Activated naive CD4-positive, alpha-beta T cell treated with anti-CD3 and anti-CD28 coated beads, Interleukin-2, amount 50 U/mL, for 16 hours (primary cell): ENCODE data around the gene FOXP1.

Source experiments
- DNase-seq: peaks from one replicate; pipeline ENCODE4 v3.0.0-alpha.2; 2020

Gene FOXP1

DNA sequence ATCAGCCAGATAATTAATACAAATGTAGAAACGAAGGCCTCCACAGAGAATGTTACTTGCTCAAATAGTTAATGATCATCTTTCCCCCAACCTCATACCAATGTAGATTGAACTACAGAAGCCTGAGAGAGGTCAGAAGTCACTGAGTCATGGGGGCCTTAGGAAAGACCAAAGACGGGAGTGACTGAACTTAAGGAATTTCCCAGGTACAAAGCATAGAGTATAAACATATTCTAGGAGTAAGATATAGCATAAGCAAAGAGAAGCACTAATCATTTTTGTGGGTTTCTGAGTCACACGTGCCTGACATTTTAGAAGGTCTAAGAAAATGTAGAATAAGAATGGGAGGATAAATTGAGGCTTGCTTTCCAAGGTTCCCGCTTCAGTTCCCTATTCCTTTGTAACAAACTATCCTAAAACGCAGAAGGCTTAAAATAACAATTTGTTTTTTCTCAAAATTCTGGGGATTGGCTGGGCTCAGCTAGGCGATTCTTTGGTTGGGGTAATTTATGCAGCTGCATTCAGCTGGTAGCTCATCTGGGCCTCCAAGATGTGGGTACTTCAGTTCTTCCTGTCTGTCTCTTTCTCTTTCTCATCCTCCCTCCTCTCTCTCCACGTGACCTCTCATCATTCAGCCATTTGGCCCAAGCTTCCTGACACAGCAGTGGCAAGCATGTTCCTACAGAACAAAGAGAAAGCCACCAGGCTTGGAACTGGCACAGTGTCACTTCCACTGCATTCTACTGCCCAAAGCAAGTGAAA lies 422.6 kb downstream of the FOXP1 start:
- no peak for DNase-seq

DNA sequence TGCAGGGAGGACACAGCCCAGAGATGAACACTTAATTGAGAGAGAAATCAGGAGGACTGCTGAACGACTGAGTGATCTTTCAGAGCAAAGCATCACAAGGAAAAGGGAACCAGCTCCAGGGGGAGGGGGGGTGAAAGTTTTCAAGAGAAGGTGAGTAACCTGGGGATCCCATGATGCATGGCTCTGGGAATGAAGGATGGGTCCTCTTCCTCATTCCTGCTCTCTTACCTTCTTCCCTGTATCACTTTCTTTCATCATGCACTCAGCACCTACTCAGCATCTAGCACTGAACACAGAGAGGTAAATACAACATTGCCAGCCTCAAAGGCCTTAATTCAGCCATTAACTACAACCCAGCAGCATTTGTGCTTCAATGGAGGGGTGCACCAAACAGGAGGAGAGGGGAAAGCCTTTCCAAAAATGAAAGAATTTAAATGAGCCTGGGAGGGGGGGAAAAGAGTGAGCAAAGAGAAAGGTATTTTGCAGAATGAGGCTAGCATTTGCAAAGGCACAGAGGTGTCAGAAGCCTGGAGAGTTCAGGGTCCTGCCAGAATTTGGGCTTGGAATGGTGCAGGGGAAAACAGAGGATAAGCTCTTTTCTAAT lies 427.4 kb downstream of the FOXP1 start:
- DNase-seq, result no peak

DNA sequence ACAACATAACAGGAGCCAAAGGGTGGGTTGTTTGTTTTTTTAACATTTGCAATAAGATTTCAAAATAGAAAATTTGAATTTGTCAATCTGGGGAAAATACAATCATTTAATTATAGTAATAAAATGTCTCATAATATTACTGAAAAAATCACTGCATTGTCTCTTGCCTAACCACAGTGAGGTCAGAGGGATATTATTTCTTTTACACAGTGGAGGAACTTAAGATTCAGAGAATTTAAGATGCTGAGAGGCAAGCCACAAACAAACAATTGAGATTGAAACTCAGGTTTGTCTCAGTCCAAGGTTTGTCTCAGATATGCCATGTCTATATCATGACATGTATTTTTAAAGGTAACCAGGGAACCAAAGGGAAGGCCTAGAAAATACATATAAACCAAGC lies 428.7 kb downstream of the FOXP1 start:
- DNase-seq, result no peak

DNA sequence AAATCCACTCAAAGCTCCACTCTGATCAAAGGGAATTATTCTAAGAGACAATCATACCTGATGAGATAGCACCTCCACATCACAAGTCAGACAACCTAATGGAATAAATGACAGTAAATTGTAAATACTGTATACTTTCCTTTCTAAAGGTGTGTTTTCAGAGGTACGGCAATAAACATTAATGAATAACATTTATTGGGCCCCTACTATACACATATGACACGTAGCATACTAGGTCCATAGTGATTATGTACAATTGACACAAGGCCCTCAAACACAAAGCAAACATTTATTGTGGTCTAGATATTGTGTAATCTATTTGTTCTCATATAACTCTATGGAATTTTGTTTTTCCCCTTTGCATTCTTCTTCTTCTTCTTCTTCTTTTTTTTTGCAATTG lies 429.8 kb downstream of the FOXP1 start:
- no peak for DNase-seq

DNA sequence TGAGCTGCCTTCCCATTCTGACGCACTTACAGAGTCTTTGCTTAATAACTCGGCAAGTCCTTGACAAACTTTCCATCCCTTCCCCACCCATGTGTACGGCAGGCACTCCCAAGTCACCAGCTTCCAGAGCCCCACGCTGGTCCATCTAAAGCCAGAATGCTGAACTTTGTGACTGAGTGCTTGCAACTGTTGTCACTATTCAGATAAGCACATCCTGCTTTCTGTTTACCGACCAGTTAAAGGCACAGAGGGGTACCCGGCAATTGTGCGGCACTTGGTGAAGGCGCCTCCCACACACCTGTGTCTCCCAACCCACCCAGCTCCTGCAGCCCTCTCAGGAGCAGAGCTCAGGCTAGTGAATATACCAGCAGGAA lies 430.6 kb downstream of the FOXP1 start:
- DNase-seq, result no peak

DNA sequence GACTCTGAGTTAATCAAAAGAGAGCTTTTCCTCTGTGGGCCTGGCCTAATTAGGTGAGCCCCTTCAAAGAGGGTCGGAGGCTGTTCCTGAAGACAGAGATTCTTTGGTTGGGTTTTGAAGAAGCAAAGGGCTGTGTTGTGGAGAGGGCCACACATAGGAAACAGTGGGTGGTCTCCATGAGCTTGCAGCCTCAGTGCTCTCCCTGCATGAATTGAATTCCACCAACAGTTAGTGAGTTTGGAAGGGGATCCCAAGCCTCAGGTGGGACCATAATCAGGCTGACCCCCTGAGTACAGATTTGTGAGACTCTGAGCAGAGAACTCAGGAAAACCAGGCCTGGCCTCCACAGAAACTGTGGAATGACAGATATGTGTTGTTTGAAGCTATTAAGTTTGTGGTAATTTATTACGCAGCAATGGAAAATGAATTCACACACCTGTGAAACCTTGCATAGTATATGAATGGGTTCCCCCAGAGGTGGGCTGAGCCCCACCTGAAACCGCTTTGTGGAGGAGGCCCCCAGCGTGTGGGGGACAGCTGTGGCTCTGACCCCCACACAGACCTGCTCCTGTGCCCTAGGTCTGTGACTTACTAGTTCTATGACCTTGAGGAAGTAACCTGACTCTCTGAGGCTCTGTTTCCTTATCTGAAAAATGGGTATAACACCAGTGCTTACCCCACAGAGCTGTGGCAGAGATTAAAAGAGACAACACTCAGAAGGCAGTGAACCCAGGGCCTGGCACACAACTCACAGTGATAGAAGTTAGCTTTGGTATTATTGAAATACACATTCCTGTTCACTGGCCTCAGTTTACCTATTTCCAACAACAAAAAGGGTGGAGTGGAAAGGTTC lies 431.3 kb downstream of the FOXP1 start:
- DNase-seq, result no peak

DNA sequence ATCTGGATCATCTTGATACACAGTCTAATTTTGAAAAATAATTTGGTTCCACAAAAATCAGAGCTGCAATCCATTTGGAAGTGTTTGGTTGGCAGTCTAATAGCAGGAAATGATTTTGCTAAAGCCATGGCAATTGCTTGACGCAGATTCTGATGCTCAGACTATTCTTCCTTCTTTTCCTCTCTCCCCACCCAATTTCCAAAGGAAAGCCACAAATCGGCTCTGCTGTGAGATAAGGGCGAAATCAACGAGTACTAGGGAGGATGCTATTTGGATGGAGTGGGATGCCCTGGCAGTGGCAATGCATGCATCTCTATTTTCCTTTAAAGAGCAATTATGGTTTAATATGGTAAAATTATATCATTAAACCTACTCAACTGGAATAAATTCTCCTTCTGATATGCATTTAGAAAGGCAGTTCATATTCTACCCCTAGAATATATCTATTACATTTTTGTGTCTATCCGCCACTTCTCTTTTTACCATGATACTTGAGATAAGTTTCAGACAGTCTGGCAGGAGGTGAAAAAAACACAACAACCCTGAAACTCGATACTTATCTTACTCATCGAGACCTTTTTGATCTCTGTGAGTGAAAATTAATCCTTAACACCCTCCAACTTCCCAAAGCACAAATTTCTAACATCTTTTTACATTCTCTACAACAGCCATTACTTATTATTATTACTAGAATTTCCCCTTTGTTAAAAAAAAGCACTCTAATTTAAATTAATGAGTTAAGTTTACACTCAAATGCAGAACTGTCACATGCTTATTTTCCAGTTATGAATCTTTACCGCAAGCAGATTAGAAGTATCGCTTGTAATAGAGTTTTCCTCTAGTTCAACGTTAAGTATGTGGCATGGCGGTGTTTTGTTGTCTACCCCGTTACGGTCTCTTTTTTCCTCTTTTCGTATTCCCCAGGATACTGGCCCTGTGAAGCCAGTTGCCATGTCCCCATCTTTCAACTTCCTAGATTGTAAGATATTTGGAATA lies 433.3 kb downstream of the FOXP1 start:
- DNase-seq, result no peak

DNA sequence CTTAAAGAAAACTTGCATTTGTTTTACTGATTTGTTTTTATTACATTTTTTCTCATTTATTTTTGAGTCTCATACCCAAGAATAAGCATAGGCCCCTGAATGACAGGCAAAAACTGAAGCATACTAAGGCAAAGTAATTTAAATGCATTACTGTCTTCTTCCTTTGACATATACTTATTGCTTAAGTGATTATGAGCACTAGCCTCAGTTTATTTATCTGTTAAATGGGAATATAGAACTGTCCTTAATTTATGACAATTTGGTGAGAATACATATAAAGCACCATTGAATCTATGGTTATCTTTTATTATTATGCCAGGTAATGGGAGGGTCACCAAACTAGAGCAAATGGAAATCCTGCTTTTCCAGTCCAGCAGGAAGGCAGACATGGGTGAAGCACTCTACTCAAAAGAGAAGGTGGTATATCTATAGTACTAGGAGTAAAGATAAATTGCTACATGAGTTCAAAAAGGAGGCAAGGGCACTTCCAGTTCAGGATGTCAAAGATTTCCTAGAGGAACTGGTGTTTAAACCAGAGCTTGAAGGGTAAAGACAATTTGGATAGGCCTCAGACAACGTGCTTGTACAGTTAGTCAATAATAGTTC lies 435.0 kb downstream of the FOXP1 start:
- DNase-seq, result no peak

DNA sequence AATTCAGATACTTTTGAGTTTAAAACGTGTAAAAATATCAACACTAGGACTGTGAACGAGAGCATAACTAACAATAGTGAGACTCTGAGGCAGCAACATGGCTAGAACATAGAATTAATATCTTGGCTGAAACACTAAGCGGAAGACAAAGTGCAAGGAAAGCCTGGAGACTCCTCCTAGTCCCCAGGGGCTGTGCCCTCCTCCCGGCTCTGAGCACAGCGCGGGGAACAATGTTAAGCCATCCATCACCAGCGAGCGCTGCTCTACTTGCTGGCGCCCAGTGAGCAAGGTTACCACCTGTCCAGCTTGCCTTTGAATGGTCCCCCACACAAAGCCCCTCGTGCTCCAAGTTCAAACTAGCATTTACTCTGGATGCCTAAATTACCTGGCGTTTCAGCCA lies 436.9 kb downstream of the FOXP1 start:
- no peak for DNase-seq

DNA sequence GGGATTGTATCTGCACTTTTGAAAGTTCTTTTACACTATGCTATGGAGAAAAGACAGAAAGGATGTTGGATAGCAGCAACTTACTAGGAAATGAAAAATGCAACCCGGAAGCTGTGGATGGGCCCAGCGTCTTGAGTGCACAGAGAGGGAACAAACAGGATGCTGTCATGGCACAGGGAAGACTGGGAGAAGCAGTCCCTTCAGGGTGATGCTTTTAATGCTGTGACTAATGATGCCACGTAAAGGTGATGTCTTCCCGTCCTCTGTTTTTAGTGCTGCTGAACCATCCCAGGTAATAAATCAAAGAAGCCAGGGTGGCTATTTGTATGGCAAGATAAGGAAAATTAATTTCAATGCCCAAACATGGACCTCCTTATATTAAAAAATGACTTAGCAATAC lies 437.6 kb downstream of the FOXP1 start:
- DNase-seq, result no peak

DNA sequence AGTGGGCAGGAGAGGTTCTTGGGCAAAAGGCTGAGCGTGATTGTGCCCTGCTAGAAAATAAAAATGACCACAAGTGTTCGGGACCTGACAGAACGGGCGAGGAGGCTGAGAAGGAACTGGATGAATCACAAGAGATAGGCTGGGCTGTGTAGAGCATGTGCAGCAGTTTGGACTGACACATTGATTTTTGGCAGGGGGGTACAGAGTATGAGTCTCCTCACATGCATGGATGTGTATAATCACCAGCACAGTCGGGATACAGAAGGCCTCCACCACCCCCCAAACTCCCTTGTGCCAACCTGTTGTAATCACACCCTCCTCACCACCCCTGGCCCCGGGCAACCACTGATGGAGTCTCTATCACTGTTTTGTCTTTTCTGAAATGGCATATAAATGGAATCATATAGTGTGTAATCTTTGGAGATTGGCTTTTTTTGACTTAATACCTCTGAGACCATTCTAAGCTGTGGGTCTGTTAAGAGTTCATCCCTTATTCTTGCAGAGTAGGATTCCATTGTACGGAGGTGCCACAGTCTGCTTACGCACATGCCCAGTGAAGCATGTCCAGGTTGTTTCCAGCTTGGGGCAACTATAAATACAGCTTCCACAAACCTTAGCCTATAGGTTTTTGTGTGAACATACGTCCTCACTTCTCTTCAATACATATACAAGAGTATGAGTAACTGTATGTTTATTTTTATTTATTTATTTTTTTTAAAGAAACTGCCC lies 438.8 kb downstream of the FOXP1 start:
- no peak for DNase-seq

DNA sequence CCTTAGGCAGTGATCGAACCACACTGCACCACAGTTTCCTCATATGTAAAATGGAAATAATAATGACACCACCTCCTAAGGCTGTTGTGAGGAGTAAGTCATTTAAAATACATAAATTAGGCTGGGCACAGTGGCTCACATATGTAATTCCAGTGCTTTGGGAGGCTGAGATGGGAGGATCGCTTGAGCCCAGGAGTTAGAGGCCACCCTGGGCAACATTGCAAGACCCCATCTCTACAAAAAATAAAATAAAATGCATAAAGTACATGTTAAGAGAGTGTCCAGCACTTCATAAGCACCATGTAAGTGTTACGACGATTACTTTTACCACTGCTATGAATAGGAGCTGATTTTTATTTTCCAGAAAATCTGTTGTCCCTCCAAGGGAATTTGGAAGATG lies 440.0 kb downstream of the FOXP1 start:
- DNase-seq, result no peak

DNA sequence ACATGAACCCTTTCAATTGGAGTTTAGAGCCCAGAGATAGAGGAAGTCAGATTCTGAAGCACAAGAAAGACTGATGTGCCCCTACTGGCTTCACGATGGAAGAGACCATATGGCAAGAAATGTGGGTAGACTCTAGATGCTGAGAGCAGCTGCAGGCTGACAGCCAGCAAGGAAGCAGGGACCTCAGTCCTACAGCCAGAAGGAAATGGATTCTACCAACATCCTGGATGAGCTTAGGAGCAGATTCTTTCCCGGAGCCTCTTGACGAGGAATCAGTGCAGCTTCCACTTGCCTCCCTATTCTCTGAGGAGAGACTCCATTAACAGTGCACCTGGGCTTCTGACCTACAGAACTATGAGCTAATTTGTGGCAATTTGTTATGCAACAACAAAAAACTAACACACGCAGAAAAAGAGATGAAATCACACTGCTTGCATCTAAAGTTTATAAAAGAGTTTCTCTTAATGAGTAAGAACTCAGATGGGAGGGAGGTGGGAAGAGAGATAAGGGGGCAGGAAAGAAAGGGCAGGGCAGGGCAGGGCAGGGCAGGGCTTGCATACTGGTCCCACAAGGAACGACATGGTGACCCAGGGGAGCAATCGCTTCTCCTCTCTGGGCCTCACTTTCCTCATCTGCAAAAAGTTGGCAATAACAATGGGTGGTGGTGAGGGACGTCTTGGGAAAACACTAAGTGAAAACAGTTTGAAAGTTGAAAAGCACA lies 440.9 kb downstream of the FOXP1 start:
- no peak for DNase-seq

DNA sequence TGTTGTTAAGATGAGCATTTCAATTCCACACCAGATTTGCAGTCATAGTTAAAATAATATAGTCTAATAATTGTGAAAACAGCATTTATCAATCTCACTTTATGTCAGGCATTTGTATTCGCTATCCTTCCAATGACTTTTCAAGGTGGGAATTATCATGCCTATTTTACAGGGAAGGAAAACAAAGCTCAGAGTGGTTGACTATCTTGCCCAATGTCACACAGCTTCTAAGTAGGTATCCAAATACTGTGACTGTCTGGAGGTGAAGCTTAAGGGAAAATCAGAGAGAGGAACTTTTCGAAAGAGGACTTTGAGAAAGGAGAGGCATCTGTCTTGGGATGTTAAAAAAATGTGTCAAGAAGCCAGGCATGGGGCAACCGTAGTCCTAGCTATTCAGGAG lies 443.1 kb downstream of the FOXP1 start:
- no peak for DNase-seq

DNA sequence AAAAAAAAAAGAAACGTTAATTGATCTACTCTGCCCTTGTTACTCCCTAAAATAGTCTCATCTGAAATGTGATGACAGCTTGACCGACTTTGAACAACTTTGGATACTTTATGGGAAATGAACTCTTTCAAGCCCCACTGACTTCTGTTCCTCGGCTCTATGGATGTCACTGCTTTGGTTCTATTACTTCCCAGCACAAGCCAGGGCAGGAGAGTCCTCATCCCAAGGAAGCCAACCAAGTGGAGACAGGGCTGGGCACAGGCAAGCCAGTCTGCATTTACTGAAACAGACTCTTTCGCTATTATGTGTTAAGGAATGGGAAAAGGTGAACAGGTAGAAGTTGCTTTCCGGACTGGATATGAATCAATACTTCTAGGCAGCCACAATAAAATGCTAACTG lies 444.0 kb downstream of the FOXP1 start:
- no peak for DNase-seq

DNA sequence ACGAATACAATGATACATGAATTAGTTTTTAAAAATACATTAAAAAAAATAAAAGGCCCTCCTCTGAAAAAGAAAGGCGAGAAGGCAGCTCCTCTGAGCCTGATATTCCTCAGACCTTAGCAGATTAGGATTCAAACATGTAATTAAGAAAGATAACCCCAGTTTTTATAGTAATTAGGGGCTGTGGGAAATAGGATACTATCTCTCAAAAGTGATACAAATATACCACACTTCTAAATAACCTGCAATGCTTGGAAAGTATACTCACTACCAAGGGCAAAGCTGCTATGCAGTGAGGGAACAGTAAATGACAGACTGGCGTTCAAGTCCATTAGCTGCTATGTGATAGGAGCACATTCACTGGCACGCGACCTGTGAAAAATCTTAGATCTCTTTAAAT lies 445.1 kb downstream of the FOXP1 start:
- DNase-seq, result no peak

DNA sequence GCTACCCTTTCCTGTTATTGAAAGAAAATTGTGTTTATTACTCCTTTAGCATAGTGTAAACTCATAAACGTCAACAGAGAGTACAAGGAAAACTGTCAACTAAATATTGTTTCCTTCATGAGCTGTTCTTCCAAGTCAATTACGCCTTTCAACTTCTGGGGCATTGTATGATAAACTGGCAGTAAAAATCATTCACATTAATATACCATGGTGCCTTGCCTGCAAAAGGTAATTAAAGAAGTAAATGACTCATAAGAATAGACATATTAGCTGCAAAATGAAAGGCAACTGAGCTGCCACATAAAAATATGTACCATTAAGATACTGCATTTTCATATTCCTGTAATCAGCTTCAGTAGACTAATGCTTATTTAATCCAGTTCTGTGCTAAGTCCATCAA lies 447.3 kb downstream of the FOXP1 start:
- DNase-seq, result no peak

DNA sequence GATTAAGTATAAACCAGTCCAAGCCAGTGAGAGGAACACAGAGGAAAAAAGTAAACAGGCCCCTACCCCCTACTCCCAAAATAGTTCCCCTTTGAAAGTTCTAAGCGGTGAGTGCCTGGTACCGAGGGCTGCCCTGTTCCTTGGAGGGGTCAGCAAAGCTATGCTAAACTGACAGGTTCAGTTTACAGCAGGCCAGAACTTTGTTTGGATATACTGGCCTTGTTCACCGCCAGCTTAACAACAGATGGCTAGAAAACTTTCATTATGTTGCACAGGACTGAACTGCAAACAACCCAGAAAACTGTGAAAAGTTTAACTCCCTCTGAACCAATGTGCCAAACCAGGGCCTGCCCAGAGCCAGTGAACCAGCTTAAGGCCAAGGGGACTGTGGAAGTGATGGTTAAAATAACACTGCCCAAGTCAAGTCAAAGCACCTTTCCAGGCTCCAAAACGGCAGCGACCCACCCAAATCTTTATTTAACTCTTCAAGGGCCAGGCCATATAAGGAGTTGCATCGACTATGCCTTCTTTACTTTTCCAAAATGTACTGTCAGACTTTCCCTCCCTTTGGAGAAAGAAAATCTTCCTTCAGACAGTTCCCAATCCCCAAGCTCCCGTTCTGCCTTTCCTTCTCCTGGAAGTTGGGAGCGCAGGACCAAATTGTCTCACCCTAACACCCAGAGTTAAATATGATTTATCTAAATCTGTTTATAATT lies 448.0 kb downstream of the FOXP1 start:
- DNase-seq, result no peak

DNA sequence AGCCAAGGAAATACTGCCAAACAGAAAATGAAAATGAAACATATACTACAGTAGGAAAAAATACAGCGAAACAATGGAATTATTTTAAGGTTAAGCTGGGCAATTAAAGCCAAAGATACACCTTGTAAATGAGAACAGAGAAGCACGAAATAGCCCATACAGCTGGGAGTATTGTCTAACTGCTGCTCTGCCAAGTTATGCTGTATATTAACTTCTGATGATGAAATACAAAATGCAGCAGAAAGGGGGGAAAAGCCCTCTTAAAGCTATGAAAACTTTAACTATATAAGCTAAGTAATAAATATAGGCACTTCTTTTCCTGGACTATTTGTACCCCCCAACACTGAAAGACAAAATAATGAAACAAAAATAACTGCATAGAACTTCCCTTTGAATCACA lies 449.0 kb downstream of the FOXP1 start:
- no peak for DNase-seq

DNA sequence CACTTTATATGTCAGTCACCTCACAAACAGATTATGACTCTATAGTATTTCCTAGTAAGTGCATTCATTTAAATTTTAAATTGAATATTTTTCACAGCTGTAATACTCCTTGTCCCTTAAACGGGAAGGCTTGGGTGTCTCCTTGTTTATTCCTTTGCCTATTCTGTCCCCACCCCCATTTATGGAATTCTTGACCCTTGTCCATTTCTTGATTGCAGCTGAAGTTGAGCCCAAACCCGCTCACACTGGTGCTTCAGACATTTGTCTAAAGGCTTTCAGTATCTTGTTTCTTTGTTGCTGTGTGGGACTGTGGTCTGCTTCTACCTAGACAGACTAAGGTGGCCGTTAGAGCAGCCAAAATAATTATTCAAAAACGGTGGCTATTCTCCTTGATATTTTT lies 449.7 kb downstream of the FOXP1 start:
- DNase-seq, result no peak
